Fibroblast of lung (primary cell): Measurements from ENCODE around the gene KIF21B. TPM values are rescaled to one million over a fixed set of nuclear protein-coding genes. Genes with fewer than 3 reads are reported as not detected.

ENCODE experiments used
- DNase-seq, 2 donors: peaks; one replicate each; pipeline versions ENCODE4 v3.0.0 to v3.0.0-alpha.2; 2010; ENCODE audit warnings: low read depth in 2 of 2
- H2AFZ ChIP-seq: 2 replicates; pipeline ENCODE4 v1.5.1; 2012; ENCODE audit warnings: low read length, control low read depth, inconsistent platforms
- H3K27ac ChIP-seq: 2 replicates; pipeline ENCODE4 v1.5.1; 2011; ENCODE audit warnings: low read length, control low read depth; ENCODE audit not compliant: insufficient read depth
- H3K27me3 ChIP-seq: 2 replicates; pipeline ENCODE4 v1.5.1; 2011; ENCODE audit warnings: mild to moderate bottlenecking, low read length; ENCODE audit not compliant: control insufficient read depth, insufficient read depth
- H3K36me3 ChIP-seq: 2 replicates; pipeline ENCODE4 v1.5.1; 2011; ENCODE audit warnings: low read length; ENCODE audit not compliant: control insufficient read depth, insufficient read depth
- H3K4me1 ChIP-seq: 2 replicates; pipeline ENCODE4 v1.5.1; 2011; ENCODE audit warnings: low read length; ENCODE audit not compliant: control insufficient read depth, insufficient read depth; ENCODE audit errors: extremely low read depth
- H3K4me2 ChIP-seq: 2 replicates; pipeline ENCODE4 v1.5.1; 2011; ENCODE audit warnings: low read length, control low read depth; ENCODE audit not compliant: insufficient read depth; ENCODE audit errors: extremely low read depth
- H3K4me3 ChIP-seq, 4 experiments: fragments of 200-600 bp in 1 of 4; sonication (generic) in 1 of 4; replicated peaks in 1 of 4; 2 replicates each; pipeline ENCODE4 v1.5.1; 2011 to 2016; ENCODE audit warnings: low read length in 4 of 4, low read depth in 3 of 4, mild to moderate bottlenecking in 3 of 4, control low read depth in 2 of 4, inconsistent platforms in 1 of 4, mixed read lengths in 1 of 4; ENCODE audit not compliant: insufficient read depth in 1 of 4; ENCODE audit errors: control extremely low read depth in 1 of 4
- H3K79me2 ChIP-seq: 2 replicates; pipeline ENCODE4 v1.5.1; 2012; ENCODE audit warnings: mild to moderate bottlenecking, low read length, inconsistent platforms; ENCODE audit not compliant: control insufficient read depth, insufficient read depth
- H3K9ac ChIP-seq: 2 replicates; pipeline ENCODE4 v1.5.1; 2011; ENCODE audit warnings: mild to moderate bottlenecking, low read length, control low read depth; ENCODE audit not compliant: insufficient read depth
- H3K9me3 ChIP-seq: 2 replicates; pipeline ENCODE4 v1.5.1; 2012; ENCODE audit warnings: low read depth, low read length; ENCODE audit not compliant: control insufficient read depth, insufficient read depth
- H4K20me1 ChIP-seq: 2 replicates; pipeline ENCODE4 v1.5.1; 2011; ENCODE audit warnings: low read length; ENCODE audit not compliant: control insufficient read depth, insufficient read depth; ENCODE audit errors: extremely low read depth
- CTCF ChIP-seq, 2 donors: IDR thresholded peaks in 1 of 2; conservative IDR thresholded peaks in 1 of 2; 1 replicate in 1 of 2; 2 replicates in 1 of 2; pipeline ENCODE4 v1.5.1; 2011 to 2012; ENCODE audit warnings: low read length in 2 of 2, control low read depth in 1 of 2, inconsistent platforms in 1 of 2, low read depth in 1 of 2, mild to moderate bottlenecking in 1 of 2
- EZH2 ChIP-seq: IDR thresholded peaks from 2 replicates; pipeline ENCODE4 v1.5.1; 2012; ENCODE audit warnings: low read length, control low read depth, mild to moderate bottlenecking; ENCODE audit errors: missing control alignments
- polyA plus RNA-seq, 2 donors: library from polyadenylated mRNA; depleted of rRNA in 1 of 2; stranded (reverse) in 1 of 2; unstranded in 1 of 2; fragments of >200 nt; gene quantifications; 2 replicates each; pipeline ENCODE4 v1.2.1, GENCODE V29; 2011 to 2012; ENCODE audit warnings: missing spikeins in 1 of 2
- total RNA-seq: library from RNA; depleted of rRNA; stranded (reverse); fragments of >200 nt; gene quantifications from 2 replicates; pipeline ENCODE4 v1.2.1, GENCODE V29; 2014

The KIF21B gene
- total and polyA plus RNA-seq, 2 donors (not counting 1 experiment from before 2014, with no cell fraction given): under 0.01 to 0.08 TPM

- Histone ChIP-seq H3K9me3 (no peaks in the 10 kb centered on the region), H2AFZ (no peak overlapping the region), H3K36me3 (no peaks in the 10 kb centered on the region), H3K9ac (no peak overlapping the region), H3K4me2 (no peak overlapping the region), H3K4me1 (no peaks in the 10 kb centered on the region), H3K79me2 (no peaks in the 10 kb centered on the region), H4K20me1 (no peaks in the 10 kb centered on the region), H3K27ac (no peak overlapping the region), H3K27me3 (peaks cover 10% of the 10 kb centered on the region), H3K4me3 (no peak overlapping the region)
- no peak for DNase-seq
- TF ChIP-seq EZH2: no peak
These were observed 43.5 kb upstream of the KIF21B start for GRCh38 chr1:201066986-201067385.

GRCh38 chr1:201065686-201066085 is 42.2 kb upstream of the KIF21B start:
- TF ChIP-seq EZH2 (no peak), CTCF (conservative IDR thresholded peaks at IDR 0.05 in 1 of 2, IDR thresholded peaks at IDR 0.05 in 1 of 2; ENCODE audit: low read depth in 1 of 2, low read length in 2 of 2) (no peak)
- no peak for DNase-seq
- no peaks in the 10 kb centered on the region for H3K36me3 ChIP-seq
- no peak overlapping the region for H3K9ac ChIP-seq
- H3K27me3 ChIP-seq: peaks cover 10% of the 10 kb centered on the region
- no peak overlapping the region for H3K4me2 ChIP-seq
- H4K20me1 ChIP-seq: no peaks in the 10 kb centered on the region
- H3K9me3 ChIP-seq: no peaks in the 10 kb centered on the region
- no peak overlapping the region for H3K4me3 ChIP-seq
- H3K79me2 ChIP-seq: no peaks in the 10 kb centered on the region
- no peaks in the 10 kb centered on the region for H3K4me1 ChIP-seq
- no peak overlapping the region for H3K27ac ChIP-seq
- no peak overlapping the region for H2AFZ ChIP-seq

GRCh38 chr1:201064806-201065205 is 41.3 kb upstream of the KIF21B start:
- H3K27ac ChIP-seq: no peak overlapping the region
- no peak overlapping the region for H2AFZ ChIP-seq
- no peak overlapping the region for H3K4me2 ChIP-seq
- H4K20me1 ChIP-seq: no peaks in the 10 kb centered on the region
- peaks cover 10% of the 10 kb centered on the region for H3K27me3 ChIP-seq
- no peak for TF ChIP-seq EZH2
- no peak for TF ChIP-seq CTCF (conservative IDR thresholded peaks at IDR 0.05 in 1 of 2, IDR thresholded peaks at IDR 0.05 in 1 of 2; ENCODE audit: low read depth in 1 of 2, low read length in 2 of 2)
- no peaks in the 10 kb centered on the region for H3K4me1 ChIP-seq
- no peak overlapping the region for H3K9ac ChIP-seq
- DNase-seq: no peak
- no peaks in the 10 kb centered on the region for H3K36me3 ChIP-seq
- H3K4me3 ChIP-seq: no peak overlapping the region
- no peaks in the 10 kb centered on the region for H3K9me3 ChIP-seq
- no peaks in the 10 kb centered on the region for H3K79me2 ChIP-seq
